Pancreas (tissue), 10 donors: ENCODE results near the gene F5. TPM values are rescaled to one million over a fixed set of nuclear protein-coding genes. Genes with fewer than 3 reads are reported as not detected.

Experiments used
- ATAC-seq, 4 donors: fragments of 200-7000 bp; cut with Tn5 transposase; one replicate each; pipeline versions ENCODE4 v1.8.0 to v1.9.1; 2020; ENCODE audit warnings: mild to moderate bottlenecking in 4 of 4, moderate library complexity in 4 of 4
- DNase-seq, 6 donors: peaks; one replicate each; pipeline ENCODE4 v3.0.0-alpha.2; 2020
- FAIRE-seq: peaks from 2 replicates; lab custom pipeline; 2012; peaks lifted over from hg19 to GRCh38; lab: Jason Lieb, UNC
- H3K27ac ChIP-seq, 4 donors: fragments of 200-600 bp; sonication (generic); 1 replicate in 3 of 4; 2 replicates in 1 of 4; pipeline versions ENCODE4 v1.5.0 to v1.8.0; 2020
- H3K27me3 ChIP-seq, 4 donors: fragments of 200-600 bp; one replicate each; pipeline ENCODE4 v1.8.0; 2021
- H3K36me3 ChIP-seq, 3 donors: fragments of 200-600 bp; sonication (generic) in 1 of 3; one replicate each; pipeline versions ENCODE4 v1.5.0 to v1.8.0; 2020 to 2021
- H3K4me1 ChIP-seq, 3 donors: fragments of 200-600 bp; one replicate each; pipeline ENCODE4 v1.8.0; 2021
- H3K4me3 ChIP-seq, 4 donors: fragments of 200-600 bp; sonication (generic) in 2 of 4; one replicate each; pipeline versions ENCODE4 v1.5.0 to v1.8.0; 2020 to 2021
- H3K9me3 ChIP-seq, 4 donors: fragments of 200-600 bp; one replicate each; pipeline ENCODE4 v1.8.0; 2021
- CTCF ChIP-seq, 4 donors: fragments of 200-600 bp; sonication (generic) in 3 of 4; IDR thresholded peaks; one replicate each; pipeline versions ENCODE4 v1.5.0 to v1.8.0; 2021; ENCODE audit warnings: antibody characterized with exemption in 4 of 4
- WGBS, 2 donors: extraction: QIAGEN DNeasy Blood & Tissue Kit; methylation state at CpG; one replicate each; pipeline ENCODE4 v1.1.7; 2013; 5-methylcytosine and 5-hydroxymethylcytosine counted together
- intact Hi-C, 3 donors: fragments of 100-400 bp; cut with DNase I; formaldehyde crosslinking; loops; one replicate each; pipeline versions ENCODE4 v1.11.1 to v1.14.2; 2022
- polyA plus RNA-seq, 2 donors: library from polyadenylated mRNA; stranded (reverse); fragments of 200-250 nt; gene quantifications; one replicate each; pipeline ENCODE4 v1.2.3, GENCODE V29; 2013
- total RNA-seq, 6 donors: library from RNA; stranded (reverse); fragmentation: NEBNext Ultra II Directional in 4 of 6; extraction: Animal tissue kit (Norgen Biotek cat#: 25700) in 4 of 6; gene quantifications; one replicate each; pipeline versions ENCODE4 v1.2.1 to v1.2.4, GENCODE V29; 2021 to 2023
- donor health status: healthy with polysubstance abuse.
- donor health status: DM: no; HTN: no; CAD: no; lungs with moderate emphysema.
- donor health status: DM: no; HTN: no; CAD: no.
- donor health status: control.
- donor health status: control.
- donor health status: Bipolar disorder and iron deficiency.
- donor health status: DM: yes; HTN: yes; CAD: no.
- donor health status: DM: no; HTN: no; CAD: no.
- donor health status: DM: no; HTN: no; CAD: no.
- donor health status: DM: yes; HTN: yes; CAD: no.

The F5 gene
- total and polyA plus RNA-seq, 8 donors, result 0.94 to 9.0 (median 5.9) TPM

DNA sequence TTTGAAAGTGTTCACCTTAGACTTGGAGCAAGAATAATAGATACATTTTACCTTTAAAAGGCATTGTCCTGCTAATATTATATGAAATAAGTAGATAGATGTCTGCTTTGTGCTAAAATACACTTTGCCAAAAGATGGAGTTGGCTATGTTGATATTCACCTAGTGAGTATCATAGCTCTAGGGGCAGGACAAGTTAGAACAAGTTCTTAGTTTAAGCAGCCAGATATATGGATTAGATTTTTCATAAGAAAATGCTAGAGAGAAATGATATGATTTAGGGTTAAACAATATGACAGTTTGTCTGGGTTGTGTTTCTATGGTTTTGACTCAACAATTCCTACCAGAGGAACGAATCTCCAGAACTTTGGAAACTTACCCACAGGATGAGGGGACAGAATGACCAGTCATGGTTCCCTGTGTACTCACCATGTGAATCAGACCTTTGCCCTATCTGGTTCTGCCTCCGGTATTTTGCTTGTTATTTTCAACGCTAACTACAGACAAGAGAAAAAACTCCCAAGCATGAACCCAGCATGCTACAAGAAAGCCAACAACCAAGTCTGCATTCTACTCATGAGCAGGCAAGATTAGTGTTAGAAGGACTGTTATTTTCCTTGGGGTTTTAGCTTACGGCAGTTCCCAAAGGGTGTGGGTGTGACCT, 1.7 kb downstream of the F5 start:
- H3K27ac ChIP-seq, result no peak overlapping the region
- H3K9me3 ChIP-seq, result no peaks in the 10 kb centered on the region
- intact Hi-C loops, result no loop called here
- DNase-seq (no peak), FAIRE-seq (no peak), ATAC-seq (no peak)
- H3K4me3 ChIP-seq, result no peak overlapping the region
- TF ChIP-seq CTCF (IDR thresholded peaks at IDR 0.05), result no peak
- H3K36me3 ChIP-seq, result no peaks in the 10 kb centered on the region
- H3K27me3 ChIP-seq, result peaks cover 0 to 4% (median 0%) of the 10 kb centered on the region in 4 donors
- WGBS, 2 donors, result 42 to 53% methylated on average over 4 of the region's 4 CpGs
- no peaks in the 10 kb centered on the region for H3K4me1 ChIP-seq

DNA sequence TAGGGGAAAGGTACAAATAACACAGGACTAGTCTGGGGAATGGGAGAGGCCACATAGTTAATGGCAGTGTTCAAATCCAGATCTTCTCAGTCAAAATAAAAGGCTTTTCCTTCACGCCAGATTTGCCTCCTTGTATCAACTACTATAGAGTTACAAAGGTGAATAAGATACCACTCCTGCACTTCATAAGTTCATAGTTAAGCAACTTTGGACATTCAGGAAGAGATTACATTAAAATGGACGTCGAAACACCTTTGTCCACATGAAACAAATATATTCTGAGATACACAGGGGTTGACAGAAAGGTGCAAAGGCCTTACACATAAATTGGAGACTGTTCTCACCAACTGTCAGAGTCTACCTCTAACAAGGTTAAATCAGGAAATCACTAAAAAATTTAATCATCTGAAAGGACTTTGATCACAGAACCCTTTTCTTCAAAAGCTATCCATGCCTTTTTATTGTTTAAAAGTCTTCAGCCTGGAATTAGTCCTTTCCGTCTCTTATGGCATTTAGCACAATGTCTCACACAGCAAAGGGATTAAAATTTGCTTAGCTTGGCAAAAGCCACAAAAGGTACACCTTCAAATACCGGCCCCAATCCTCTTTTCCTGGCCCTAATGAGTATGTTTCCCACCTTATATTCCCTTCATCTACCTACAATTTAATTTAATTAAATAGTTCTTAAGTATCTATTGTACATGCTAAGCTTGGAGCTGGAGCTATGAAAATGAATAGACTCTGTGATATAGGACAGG, 8.1 kb downstream of the F5 start:
- no peak for TF ChIP-seq CTCF (IDR thresholded peaks at IDR 0.05)
- no peaks in the 10 kb centered on the region for H3K9me3 ChIP-seq
- WGBS, 2 donors, result 69 to 72% methylated on average over 5 of the region's 5 CpGs
- intact Hi-C loops, result no loop called here
- no peak overlapping the region for H3K27ac ChIP-seq
- no peaks in the 10 kb centered on the region for H3K36me3 ChIP-seq
- no peaks in the 10 kb centered on the region for H3K27me3 ChIP-seq
- no peak overlapping the region for H3K4me3 ChIP-seq
- FAIRE-seq, result no peak
- ATAC-seq, result no peak
- H3K4me1 ChIP-seq, result no peaks in the 10 kb centered on the region
- no peak for DNase-seq

GRCh38 chr1:169576935-169577331, 9.3 kb downstream of the F5 start:
- intact Hi-C loops, result no loop called here
- H3K36me3 ChIP-seq, result no peaks in the 10 kb centered on the region
- ATAC-seq (no peak), DNase-seq (no peak), FAIRE-seq (no peak)
- H3K27me3 ChIP-seq, result no peaks in the 10 kb centered on the region
- H3K9me3 ChIP-seq, result no peaks in the 10 kb centered on the region
- TF ChIP-seq CTCF (IDR thresholded peaks at IDR 0.05), result no peak
- no peak overlapping the region for H3K27ac ChIP-seq
- WGBS, 2 donors, result 84 to 93% methylated on average over 1 of the region's 1 CpG
- no peaks in the 10 kb centered on the region for H3K4me1 ChIP-seq
- H3K4me3 ChIP-seq, result no peak overlapping the region

- 63 to 79% methylated on average over 5 of the region's 5 CpGs for WGBS, 2 donors
- intact Hi-C loops, result no loop called here
- H3K27ac ChIP-seq, result no peak overlapping the region
Measured at GRCh38 chr1:169576241-169576934, 9.9 kb downstream of the F5 start.

More at GRCh38 chr1:169576241-169576934, 9.9 kb downstream of the F5 start:
- Histone ChIP-seq H3K27me3 (no peaks in the 10 kb centered on the region), H3K36me3 (no peaks in the 10 kb centered on the region), H3K9me3 (no peaks in the 10 kb centered on the region), H3K4me1 (no peaks in the 10 kb centered on the region), H3K4me3 (no peak overlapping the region)
- FAIRE-seq (no peak), ATAC-seq (no peak), DNase-seq (no peak)
- TF ChIP-seq CTCF (IDR thresholded peaks at IDR 0.05), result no peak
